Mucosa of descending colon (tissue), 3 donors: Measurements from ENCODE around the gene SLC16A3. TPM values are rescaled to one million over a fixed set of nuclear protein-coding genes. Genes with fewer than 3 reads are reported as not detected.
A peak's percentile ranks its signal among the peaks of the same experiment; 100 is the strongest.
"Not testable (repeated sequence)": the region's sequence is repeated elsewhere in the genome, so short reads cannot be mapped to it uniquely, and the experiment has no call there.

ENCODE experiments used
- ATAC-seq: fragments of 200-7000 bp; cut with Tn5 transposase; one replicate; pipeline ENCODE4 v1.9.1; 2020; ENCODE audit warnings: mild to moderate bottlenecking, moderate library complexity
- DNase-seq, 3 donors: peaks; one replicate each; pipeline ENCODE4 v3.0.0-alpha.2; 2020
- H3K36me3 ChIP-seq: fragments of 200-600 bp; one replicate; pipeline ENCODE4 v1.8.0; 2021; ENCODE audit warnings: low read depth, mild to moderate bottlenecking
- H3K4me1 ChIP-seq: fragments of 200-600 bp; one replicate; pipeline ENCODE4 v1.8.0; 2021; ENCODE audit warnings: low read depth, mild to moderate bottlenecking
- H3K4me3 ChIP-seq: fragments of 200-600 bp; one replicate; pipeline ENCODE4 v1.8.0; 2021; ENCODE audit warnings: mild to moderate bottlenecking
- H3K9me3 ChIP-seq: fragments of 200-600 bp; one replicate; pipeline ENCODE4 v1.8.0; 2021; ENCODE audit warnings: mild to moderate bottlenecking
- intact Hi-C, 2 donors: fragments of 100-400 bp; cut with DNase I in 1 of 2; cut with micrococcal nuclease in 1 of 2; formaldehyde crosslinking; loops; one replicate each; pipeline versions ENCODE4 v1.11.0 to v1.11.1; 2022; cut with DNase I, micrococcal nuclease
- total RNA-seq, 3 donors: library from RNA; stranded (reverse); fragmentation: NEBNext Ultra II Directional in 2 of 3; extraction: Animal tissue kit (Norgen Biotek cat#: 25700) in 2 of 3; gene quantifications; one replicate each; pipeline versions ENCODE4 v1.2.1 to v1.2.4, GENCODE V29; 2021 to 2023
- TF ChIP-seq, protein P1 (sequence below): fragments of 200-600 bp; IDR thresholded peaks from one replicate; pipeline ENCODE4 v1.8.0; 2022; ENCODE audit warnings: antibody characterized with exemption, mild to moderate bottlenecking
- donor health status: DM: no; HTN: no; CAD: no; lungs with moderate emphysema.
- donor health status: DM: no; HTN: no; CAD: no.
- donor health status: DM: no; HTN: yes; CAD: no.

The SLC16A3 gene
- total RNA-seq, 3 donors from 2014 or later: 41.0 to 150 (median 104) TPM

DNA sequence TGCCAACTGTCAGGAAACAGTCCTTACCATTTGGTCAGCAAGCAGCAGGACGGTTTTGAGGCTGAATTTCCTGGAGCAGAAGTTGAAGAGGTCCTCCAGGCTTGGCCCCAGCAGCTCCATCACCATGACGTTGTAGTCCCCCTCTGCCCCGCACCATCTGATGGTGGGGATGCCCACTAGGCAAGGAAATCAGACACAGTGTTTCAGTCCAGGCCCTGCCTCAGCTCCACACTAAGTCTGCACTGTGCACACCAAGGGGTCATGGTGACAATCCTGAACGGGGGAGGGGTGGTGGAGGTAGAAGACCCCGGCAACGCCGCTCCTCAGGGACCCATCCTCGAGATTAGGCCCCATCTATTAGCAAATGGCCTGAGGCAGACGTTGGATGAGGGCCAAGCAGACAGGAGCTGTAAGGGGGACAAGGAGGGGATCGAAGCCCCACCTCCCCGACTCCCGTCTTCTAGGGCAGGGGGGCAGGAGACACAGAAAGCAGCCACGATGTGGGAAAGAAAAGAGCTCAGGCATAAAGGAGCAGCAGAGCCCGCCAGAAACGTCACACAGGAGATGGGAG, 26.6 kb downstream of the SLC16A3 start:
- no peaks in the 10 kb centered on the region for H3K9me3 ChIP-seq
- TF ChIP-seq, protein P1, sequence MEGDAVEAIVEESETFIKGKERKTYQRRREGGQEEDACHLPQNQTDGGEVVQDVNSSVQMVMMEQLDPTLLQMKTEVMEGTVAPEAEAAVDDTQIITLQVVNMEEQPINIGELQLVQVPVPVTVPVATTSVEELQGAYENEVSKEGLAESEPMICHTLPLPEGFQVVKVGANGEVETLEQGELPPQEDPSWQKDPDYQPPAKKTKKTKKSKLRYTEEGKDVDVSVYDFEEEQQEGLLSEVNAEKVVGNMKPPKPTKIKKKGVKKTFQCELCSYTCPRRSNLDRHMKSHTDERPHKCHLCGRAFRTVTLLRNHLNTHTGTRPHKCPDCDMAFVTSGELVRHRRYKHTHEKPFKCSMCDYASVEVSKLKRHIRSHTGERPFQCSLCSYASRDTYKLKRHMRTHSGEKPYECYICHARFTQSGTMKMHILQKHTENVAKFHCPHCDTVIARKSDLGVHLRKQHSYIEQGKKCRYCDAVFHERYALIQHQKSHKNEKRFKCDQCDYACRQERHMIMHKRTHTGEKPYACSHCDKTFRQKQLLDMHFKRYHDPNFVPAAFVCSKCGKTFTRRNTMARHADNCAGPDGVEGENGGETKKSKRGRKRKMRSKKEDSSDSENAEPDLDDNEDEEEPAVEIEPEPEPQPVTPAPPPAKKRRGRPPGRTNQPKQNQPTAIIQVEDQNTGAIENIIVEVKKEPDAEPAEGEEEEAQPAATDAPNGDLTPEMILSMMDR: no peak
- no peak overlapping the region for H3K4me3 ChIP-seq
- no peaks in the 10 kb centered on the region for H3K4me1 ChIP-seq
- intact Hi-C loops: no loop called here
- ATAC-seq (no peak), DNase-seq (peak in 1 of 3 donors; percentile 31)
- peaks cover 21% of the 10 kb centered on the region for H3K36me3 ChIP-seq

GRCh38 chr17:82256242-82256885, 27.5 kb downstream of the SLC16A3 start:
- ATAC-seq: no peak
- TF ChIP-seq, protein P1: no peak
- no peak for DNase-seq
- no peaks in the 10 kb centered on the region for H3K4me1 ChIP-seq
- peaks cover 17% of the 10 kb centered on the region for H3K36me3 ChIP-seq
- H3K4me3 ChIP-seq: no peak overlapping the region
- intact Hi-C loops: no loop called here
- no peaks in the 10 kb centered on the region for H3K9me3 ChIP-seq

DNA sequence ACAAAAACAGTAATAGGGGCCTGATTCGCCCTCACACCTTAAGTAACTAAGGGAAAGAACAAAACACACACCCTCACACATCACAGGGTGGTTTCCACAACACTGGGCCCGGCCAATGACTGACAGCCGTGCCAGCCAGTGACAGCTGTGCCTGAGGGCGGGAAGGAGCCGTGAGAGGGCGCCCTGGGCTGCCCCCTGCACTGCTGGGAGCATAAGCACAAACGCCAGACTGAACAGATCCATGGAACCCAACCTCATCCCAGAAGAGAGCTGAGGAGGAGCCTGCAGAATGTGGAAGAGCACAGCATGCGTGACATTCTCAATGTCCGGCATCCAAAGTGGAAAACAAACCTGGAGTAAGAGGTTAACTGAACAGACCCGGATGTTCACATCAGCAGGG, 28.6 kb downstream of the SLC16A3 start:
- peaks cover 14% of the 10 kb centered on the region for H3K36me3 ChIP-seq
- H3K4me1 ChIP-seq: no peaks in the 10 kb centered on the region
- intact Hi-C loops: no loop called here
- ATAC-seq (peak; percentile 90), DNase-seq (peak in 2 of 3 donors; percentile 66 to 70)
- H3K9me3 ChIP-seq: no peaks in the 10 kb centered on the region
- H3K4me3 ChIP-seq: no peak overlapping the region
- TF ChIP-seq, protein P1: no peak

GRCh38 chr17:82258555-82258954, 29.7 kb downstream of the SLC16A3 start:
- Histone ChIP-seq H3K9me3 (no peaks in the 10 kb centered on the region), H3K4me1 (peaks cover under 1% of the 10 kb centered on the region), H3K36me3 (peaks cover 9% of the 10 kb centered on the region), H3K4me3 (no peak overlapping the region)
- no peak for ATAC-seq
- intact Hi-C loops: no loop called here
- TF ChIP-seq, protein P1: no peak
- no peak for DNase-seq

DNA sequence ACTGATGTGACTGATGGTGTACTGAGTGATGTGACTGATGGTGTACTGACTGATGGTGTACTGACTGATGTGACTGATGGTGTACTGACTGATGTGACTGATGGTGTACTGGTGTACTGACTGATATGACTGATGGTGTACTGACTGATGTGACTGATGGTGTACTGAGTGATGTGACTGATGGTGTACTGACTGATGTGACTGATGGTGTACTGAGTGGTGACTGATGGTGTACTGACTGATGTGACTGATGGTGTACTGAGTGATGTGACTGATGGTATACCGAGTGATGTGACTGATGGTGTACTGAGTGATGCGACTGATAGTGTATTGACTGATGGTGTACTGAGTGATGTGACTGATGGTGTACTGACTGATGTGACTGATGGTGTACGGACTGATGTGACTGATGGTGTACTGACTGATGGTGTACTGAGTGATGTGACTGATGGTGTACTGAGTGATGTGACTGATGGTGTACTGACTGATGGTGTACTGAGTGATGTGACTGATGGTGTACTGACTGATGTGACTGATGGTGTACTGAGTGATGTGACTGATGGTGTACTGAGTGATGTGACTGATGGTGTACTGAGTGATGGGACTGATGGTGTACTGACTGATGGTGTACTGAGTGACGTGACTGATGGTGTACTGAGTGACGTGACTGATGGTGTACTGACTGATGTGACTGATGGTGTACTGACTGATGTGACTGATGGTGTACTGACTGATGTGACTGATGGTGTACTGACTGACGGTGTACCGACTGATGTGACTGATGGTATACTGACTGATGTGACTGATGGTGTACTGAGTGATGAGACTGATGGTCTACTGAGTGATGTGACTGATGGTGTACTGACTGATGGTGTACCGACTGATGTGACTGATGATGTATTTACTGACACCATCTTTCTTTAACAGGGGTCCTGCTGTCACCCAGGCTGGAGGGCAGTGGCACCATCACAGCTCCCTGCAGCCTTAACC, 31.4 kb downstream of the SLC16A3 start:
- H3K36me3 ChIP-seq: peaks cover 12% of the 10 kb centered on the region
- H3K4me1 ChIP-seq, DNase-seq, ATAC-seq, H3K4me3 ChIP-seq, H3K9me3 ChIP-seq, intact Hi-C loops: not testable (repeated sequence)
